GM19468 (cell line): ENCODE data around the gene SYVN1.
A peak's percentile ranks its signal among the peaks of the same experiment; 100 is the strongest.
"Not testable (repeated sequence)": the region's sequence is repeated elsewhere in the genome, so short reads cannot be mapped to it uniquely, and the experiment has no call there.

Experiments
- ATAC-seq: cut with Tn5 transposase; IDR thresholded peaks from one replicate; pipeline ENCODE4 v1.9.1; 2021; ENCODE audit warnings: mild to moderate bottlenecking, moderate library complexity, moderate number of reproducible peaks; ENCODE audit not compliant: unreplicated experiment; ENCODE audit errors: extremely low read depth

The SYVN1 gene

DNA sequence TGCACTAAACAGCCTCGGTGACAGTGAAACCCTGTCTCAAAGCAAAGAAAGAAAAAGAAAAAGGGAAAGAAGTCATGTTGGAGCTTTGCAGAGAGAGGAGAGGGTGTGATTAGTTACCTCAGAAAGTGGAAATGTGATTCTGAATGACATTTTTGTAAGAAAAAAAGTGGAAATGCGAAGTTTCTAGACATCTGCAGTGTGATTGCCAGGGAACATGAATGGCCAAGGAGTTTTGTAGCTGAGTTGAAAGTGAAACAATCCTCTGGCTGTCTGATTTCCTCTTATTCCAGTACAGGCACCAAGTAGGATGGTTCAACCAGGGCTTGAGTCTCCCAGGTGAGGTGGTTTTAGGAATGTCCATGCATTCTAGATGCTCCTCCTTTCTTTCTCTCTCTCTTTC lies 17.8 kb upstream of the SYVN1 start:
- no peak for ATAC-seq

DNA sequence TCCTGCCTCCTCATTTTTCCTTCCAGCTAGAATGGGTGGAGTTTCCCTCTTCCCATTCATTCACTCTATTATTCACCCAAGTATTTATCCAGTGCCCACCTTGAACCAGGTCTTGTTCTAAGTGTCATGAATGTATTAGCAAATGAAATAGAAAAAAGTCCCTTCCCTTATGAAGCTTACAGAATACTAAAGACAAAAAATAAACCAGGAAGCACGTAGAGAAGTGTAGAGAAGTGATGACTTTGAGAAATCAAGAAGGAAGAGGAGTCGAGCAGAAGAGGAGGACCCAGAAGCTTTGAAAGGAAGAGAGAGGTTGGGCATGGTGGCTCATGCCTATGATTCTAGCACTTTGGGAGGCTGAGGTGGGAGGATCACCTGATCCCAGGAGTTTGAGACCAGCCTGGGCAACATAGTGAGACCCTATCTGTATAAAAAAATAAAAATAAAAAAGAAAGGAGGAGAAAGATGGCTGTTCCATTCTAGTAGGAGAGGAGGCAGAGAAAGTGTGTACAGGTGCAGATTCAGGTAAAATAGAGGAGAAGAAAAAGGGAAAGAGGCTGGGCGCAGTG lies 17.1 kb upstream of the SYVN1 start:
- no peak for ATAC-seq

DNA sequence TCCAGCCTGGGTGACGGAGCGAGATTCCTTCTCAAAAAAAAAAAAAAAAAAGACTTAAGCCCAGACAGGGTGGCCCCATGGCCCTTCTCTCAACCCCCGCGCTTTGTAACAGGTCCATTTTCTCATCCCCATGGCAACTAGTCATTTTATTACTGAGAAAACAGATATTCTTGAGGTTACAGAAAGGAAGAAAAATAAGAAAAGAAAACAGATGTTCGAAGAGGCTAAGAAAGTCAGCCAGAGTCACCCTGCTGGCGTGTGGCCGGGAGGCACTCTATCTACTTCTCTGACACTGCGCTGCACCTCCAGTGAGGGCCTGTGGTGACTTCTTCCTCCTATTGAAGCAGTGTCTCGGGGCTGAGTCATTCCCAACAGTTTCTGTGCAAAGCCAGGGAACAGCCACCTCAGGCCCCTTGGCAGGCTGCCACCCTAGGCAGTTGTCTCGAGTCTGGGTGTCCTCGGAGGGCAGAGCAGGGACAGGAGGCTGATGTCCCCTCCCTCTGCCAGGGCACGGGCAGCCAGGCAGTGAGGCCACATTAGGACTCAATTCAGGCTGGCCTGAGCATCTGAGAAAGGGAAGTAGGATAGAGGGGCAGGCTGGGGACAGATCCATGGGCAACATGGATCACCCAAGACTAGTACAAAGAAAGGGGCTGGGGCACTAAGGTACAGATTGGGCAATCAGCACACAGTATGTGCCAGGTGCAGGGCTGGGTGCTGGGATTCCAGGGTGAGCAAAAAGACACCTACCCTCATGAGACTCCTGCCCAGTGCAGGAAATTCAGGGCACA lies 16.4 kb upstream of the SYVN1 start:
- ATAC-seq = no peak

DNA sequence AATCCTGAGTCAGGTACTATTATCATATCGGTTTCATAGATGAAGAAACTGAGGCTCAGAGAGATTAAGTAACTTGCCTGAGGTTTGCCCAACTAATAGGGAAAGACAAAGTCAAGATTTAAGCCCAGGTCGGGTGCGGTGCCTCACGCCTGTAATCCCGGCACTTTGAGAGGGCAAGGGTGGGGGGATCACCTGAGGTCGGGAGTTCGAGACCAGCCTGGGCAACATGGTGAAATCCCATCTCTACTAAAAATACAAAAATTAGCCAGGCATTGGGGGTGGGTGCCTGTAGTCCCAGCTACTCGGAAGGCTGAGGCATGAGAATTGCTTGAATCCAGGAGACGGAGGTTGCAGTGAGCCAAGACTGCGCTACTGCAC lies 15.8 kb upstream of the SYVN1 start:
- not testable (repeated sequence) for ATAC-seq

DNA sequence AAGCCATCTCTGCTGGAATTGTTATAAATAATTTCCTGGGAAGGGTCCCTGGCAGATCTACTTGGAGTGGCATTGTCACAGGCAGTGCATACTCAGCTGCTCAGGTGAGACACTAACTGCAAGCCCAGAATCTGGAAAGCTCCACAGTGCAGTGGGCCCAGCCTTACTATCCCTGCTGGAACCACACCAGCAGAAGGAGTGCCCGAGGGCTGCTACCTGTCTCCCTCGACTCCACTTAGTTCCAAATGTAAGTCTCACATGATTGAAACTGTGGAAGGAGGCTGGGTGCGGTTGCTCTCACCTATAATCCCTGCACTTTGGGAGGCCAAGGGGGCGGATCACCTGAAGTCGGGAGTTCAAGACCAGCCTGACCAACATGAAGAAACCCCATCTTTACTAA lies 14.3 kb upstream of the SYVN1 start:
- no peak for ATAC-seq

DNA sequence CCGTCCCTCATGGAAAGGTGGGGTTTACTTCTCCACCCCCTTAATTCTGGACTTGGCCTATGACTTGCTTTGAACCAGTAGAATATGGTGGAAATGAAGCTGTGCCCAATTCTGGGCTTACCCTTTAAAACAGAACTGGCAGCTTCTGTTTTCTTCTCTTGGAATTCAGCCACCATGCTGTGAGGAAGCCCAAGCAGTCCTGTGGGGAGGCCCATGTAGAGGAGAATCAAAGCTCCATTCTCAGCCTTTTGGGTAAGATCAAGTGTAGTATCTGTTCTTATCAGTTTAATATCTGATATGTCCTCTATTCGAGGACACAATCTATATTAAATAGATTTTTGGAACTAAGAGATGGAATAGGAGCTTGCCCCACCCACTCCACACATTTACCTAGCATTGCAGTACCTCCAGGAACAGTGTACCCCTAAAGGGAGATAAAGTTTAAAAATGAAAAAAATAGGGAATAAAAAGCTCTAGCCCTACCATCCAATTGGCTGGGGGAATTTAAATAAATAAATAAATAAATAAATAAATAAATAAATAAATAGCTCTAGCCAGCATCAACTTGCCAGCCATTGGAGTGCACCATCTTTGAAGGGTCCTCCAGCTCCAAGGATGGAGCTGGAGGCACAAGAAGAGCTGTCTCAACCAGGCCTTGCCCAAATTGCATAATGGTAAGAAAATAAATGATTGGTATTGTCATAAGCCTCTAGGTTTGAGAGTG lies 13.2 kb upstream of the SYVN1 start:
- ATAC-seq = no peak

DNA sequence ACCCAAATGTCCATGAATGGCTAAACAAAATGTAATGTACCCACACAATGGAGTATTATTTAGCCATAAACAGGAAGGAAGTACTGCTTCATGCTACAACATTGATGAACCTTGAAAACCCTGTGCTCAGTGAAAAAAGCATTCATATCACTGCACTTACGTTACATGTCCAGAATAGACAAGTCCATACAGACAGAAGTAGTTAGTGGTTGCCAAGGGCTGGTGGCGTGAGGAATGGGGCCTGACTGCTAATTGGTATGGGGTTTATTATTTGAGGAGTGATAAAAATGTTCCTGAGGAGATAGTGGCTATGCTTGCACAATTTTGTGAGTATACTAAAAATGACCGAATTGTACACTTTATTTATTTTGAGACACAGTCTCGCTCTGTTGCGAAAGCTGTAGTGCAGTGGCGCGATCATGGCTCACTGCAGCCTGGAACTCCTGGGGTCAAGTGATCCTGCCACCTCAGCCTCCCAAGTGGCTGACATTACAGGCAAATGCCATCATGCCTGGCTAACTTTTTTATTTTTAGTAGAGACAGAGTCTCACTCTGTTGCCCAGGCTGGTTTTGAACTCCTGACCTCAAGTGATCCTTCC lies 7.7 kb upstream of the SYVN1 start:
- ATAC-seq = no peak

DNA sequence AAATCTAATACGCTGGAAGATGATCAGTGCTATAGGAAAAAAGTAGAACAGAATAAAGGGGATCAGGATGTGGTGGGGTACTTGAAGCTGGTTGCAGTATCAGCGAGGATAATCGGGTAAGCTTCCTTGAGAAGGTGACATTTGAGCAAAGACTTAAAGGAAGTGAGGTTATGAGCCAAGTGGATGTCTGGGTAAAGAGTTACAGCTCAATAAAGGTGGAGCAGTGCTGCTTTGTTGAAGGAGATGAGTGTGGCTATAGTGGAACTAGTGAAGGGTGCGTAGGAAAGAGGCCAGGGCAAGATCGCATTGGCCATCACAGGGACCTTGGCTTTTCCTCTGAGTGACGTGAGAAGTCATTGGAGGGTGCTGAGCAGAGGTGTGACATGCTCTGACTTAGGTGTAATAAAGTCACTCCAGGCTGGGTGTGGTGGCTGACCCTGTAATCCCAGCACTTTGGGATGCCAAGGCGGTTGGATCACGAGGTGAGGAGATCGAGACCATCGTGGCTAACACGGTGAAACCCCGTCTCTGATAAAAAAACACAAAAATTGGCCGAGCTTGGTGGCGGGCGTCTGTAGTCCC lies 2.3 kb upstream of the SYVN1 start:
- ATAC-seq = no peak

DNA sequence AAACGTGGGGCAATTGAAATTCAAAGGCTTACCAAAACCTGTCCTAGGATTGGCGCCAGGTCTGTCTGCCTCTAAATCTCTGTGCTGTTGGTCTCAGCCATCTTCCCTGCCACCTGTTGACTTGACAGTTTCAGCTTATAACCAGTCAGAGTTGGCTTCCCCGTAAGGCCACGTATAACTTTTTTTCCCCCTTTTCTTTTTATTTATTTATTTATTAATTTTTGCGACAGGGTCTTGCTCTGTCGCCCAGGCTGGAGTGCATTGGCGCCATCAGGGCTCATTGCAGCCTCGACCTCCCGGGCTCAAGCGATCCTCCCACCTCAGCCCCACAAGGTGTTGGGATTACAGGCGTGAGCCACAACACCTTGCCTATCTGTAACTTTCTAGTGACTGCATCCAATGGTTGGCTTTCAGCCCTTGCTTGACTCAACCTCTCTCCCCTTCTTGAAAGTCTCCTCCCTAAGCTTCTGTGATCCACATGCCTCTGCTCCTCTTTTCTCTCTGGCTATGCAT lies 1.4 kb upstream of the SYVN1 start:
- no peak for ATAC-seq

DNA sequence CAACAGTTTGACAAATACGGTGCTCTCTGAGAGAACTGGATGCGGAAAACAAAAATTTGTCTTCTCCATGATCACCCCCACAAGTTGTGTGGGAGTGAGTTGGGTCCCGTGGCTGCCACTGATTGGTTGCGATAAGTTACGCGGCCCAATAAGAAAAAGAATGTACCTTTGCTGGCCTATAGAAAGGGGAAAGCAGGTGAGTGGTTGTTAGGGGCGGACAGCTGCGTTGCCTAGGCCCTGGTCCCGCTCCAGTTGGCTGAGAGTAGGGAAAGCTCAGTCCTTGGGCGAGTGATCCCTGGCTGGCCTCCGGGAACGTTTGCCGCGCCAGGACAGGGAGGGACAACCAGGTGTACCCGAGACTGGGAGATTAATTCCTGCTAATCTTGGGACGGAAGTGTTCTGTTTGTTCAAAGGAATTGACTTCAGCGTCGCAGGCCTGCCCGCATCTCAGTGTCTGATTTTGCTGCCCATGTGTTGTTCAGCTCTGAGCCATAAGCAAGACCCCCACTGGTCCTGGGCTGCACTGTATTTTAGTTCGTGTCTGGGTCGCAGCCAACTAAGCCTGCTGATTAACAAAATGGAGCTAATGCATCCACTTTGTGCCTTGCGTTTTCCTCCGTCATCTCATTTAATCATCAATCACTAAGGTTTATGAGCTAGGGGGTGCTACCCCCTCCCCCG lies 773 bp upstream of the SYVN1 start:
- ATAC-seq = peak; percentile 36

DNA sequence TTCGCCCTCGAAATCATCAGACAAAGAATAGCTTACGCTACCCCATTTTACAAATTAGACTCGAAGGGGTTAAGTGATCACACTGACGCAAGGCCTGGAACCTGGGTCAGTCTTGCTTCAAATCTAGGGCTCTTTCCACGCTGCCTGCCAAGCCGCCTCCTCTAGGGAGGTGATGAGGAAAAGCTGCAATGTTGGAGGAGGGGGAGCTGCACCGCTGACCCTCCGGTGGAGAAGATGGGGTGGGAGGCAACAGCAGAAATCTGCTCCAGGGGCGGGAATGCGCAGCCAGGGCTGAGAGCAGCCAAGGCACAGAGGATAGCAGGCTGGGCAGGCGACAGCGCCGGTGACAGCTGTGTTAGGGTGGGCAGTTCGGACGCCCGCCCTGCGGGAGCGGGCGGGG lies 595 bp downstream of the SYVN1 start:
- ATAC-seq = no peak

DNA sequence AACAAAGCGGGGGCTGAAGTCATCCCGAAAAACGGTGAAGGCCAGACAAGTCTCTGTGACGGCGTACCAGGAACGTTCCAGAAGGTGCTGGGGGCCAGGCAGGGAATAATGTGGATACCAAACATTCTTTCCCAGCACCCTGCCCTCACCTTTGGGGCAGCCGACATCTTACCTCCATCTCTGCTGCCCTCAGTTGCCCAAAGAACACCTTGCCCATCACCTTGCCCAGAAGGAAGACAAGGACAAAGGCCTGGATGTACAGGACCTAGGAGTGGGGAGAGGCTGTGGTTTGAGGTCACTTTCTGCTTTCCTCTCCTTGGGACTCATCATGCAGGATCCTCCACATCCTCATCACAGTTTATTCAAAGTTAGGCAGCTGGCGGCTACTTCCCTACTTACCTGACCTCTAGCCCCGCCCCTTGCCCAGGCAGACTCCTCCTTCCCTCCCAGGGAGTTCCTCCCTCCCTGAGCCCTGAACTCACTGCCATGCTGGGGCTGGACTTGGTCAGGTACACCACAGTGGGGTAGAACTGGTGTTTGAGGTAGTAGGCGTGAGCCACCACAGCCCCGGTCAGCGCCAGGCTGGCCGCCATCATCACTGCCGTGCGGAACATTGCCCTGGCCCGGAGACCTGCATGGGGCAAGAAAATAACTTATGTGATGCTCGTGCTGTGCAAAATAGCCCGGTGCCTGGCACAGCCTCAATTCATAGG lies 1.2 kb downstream of the SYVN1 start:
- no peak for ATAC-seq

DNA sequence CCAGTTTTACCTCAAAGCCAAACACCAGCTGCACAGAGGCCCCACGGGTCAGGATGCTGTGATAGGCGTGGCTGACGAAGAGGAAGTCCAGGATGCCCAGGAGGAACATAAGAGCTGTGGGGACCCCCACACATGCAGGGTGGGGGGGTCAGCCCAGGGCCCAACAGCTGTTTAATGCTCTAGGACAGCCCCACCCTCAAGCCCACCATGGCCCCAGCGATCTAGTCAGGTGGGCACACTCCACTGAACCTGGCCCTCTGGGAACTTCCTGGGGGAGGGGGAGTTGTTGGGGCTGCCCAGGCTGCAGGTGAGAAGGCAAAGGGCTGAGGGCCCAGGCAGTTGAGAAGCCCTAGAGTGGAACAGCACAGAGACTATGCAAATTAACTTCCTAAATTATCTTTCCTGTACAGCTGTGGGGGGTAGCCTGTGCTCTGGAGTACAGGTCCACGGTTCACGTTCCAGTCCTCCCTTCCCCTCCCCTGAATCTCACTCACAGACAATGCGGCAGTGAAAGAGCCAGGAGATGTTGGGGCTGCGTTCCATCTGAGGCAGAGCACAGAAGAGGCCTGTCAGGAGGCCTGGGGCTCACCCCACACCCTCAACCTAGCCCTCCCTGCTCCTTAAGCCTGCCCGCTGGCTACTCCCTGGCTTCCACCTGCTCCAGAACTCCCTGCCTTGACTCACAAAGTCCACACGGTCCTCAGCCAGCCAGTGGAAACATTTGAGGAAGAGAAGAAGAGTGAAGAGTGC lies 1.9 kb downstream of the SYVN1 start:
- ATAC-seq = no peak

DNA sequence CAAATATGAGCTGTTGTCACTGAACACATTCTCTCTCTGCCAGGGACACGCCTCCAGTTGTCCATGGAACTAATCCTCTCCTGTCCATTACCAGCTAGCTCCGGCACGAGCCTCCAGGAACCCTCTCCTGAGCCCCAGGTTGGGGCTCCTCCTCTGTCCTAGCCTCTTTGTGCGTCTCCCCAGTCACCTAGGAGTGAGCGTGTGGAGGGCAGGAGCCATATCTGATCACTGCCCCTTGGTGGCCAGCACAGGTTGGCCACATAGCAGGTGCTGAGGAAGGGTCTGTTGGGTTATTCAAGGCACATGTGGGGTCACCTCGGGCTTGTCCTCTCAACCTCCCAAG lies 2.5 kb downstream of the SYVN1 start:
- ATAC-seq = no peak

DNA sequence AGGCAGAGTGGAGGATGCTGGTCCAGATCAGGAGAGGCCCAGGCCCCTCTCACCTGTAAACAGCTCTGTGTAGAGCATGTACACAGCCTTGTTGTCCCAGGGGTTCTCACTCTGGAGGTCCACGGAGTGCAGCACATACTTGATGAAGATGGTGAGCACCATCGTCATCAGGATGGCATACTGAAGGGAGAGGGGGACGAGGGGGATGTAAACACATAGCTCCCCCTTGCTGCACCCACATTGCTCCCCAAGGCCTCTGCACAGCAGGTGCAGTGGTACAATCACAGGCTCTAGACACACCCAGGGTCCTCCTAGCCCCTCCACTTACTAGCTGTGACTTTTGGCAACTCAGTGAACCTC lies 2.9 kb downstream of the SYVN1 start:
- no peak for ATAC-seq

DNA sequence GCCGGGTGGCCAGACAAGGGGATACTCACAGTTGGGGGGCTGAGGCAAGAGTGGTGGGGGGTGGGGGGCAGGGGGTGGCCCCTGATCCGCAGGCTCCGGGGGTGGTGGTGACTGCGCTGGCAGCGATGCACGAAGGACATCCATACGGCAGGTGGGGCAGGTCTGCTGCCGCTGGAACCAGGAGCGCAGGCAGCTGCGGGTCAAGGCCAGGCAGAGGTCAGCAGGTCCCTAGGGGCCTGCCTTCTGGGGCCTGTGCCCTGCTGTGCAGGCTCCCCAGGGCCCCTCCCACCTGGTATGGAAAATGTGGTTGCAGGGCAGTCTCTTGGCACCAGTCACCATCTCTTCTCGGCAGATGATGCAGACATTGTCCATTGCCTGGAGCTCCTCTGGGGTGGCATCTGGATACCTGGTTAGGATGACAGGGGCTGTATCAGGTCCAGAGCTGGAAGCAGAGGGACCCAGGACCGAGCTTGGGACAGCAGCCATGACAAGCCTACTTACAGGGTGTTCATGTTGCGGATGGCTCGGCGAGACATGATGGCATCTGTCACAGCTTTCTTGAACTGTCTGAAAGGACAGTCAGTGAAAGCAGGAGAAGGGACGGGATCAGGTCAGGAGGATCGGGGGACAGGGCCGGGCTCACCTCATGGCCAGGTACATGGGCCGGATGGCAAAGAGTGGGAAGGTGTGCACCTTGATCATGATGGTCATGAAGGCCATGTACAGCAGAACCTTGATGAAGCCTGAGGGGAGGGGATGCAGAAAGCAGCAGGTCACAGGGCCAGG lies 3.5 kb downstream of the SYVN1 start:
- ATAC-seq = no peak

DNA sequence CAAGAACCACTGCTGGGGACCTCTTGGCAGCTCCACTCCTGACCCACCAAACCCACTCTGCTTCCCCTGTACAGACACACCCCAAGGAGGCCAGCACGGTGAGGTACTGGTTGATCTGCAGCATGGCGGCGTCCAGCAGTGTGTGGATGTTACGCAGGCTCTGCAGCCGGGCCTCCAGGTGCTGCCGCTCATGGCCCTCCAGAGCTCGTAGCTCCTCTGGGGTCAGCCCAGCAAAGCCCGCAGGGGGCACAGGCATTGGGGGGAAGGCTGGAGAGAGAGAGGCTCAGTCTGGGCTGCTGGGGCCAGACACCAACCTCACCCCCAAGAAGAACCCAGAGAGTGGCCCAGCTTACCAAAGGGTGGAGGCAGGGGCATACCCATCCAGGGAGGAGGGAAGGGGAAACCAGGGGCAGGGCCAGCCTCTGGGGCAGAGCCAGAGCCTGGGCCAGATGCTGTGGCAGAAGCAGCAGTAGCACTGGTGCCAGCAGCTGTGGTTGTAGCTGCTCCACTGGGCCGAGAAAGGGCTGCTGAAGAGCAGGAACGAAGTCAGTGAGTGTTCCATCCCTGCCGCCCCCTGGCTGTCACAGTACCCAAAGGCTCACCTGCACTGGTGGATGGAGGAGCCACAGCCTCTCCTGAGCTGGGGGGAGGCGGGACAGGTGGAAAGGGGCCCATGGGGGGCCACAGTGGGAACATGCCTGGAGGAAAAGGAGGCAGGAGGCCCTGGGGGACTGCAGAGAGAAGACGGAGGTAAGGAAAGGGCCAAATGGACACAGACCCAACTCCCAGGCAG lies 4.5 kb downstream of the SYVN1 start:
- no peak for ATAC-seq
